ENCODE measurements around the gene MICAL3.

DNA sequence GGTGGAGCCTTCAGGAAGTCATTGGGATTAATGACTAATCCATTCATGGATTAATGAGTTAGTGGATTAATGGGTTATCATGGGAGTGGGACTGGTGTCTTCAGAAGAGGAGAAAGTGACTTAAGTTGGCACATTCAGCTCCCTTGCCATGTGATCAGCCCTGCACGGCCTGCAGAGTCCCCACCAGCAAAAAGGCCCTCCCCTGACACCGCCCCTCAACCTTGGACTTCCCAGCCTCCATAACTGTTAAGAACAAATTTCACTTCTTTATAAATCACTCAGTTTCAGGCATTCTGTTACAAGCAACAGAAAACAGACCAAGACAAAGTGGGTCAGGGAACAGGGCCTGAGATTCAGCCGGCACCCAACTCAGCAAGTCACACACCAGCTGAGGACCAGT lies 85.3 kb downstream of the MICAL3 start:
- TF ChIP-seq, protein P1, sequence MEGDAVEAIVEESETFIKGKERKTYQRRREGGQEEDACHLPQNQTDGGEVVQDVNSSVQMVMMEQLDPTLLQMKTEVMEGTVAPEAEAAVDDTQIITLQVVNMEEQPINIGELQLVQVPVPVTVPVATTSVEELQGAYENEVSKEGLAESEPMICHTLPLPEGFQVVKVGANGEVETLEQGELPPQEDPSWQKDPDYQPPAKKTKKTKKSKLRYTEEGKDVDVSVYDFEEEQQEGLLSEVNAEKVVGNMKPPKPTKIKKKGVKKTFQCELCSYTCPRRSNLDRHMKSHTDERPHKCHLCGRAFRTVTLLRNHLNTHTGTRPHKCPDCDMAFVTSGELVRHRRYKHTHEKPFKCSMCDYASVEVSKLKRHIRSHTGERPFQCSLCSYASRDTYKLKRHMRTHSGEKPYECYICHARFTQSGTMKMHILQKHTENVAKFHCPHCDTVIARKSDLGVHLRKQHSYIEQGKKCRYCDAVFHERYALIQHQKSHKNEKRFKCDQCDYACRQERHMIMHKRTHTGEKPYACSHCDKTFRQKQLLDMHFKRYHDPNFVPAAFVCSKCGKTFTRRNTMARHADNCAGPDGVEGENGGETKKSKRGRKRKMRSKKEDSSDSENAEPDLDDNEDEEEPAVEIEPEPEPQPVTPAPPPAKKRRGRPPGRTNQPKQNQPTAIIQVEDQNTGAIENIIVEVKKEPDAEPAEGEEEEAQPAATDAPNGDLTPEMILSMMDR (IDR thresholded peaks at IDR 0.05; ENCODE audit: poor library complexity, severe bottlenecking): no peak
- TF ChIP-seq, protein P2, sequence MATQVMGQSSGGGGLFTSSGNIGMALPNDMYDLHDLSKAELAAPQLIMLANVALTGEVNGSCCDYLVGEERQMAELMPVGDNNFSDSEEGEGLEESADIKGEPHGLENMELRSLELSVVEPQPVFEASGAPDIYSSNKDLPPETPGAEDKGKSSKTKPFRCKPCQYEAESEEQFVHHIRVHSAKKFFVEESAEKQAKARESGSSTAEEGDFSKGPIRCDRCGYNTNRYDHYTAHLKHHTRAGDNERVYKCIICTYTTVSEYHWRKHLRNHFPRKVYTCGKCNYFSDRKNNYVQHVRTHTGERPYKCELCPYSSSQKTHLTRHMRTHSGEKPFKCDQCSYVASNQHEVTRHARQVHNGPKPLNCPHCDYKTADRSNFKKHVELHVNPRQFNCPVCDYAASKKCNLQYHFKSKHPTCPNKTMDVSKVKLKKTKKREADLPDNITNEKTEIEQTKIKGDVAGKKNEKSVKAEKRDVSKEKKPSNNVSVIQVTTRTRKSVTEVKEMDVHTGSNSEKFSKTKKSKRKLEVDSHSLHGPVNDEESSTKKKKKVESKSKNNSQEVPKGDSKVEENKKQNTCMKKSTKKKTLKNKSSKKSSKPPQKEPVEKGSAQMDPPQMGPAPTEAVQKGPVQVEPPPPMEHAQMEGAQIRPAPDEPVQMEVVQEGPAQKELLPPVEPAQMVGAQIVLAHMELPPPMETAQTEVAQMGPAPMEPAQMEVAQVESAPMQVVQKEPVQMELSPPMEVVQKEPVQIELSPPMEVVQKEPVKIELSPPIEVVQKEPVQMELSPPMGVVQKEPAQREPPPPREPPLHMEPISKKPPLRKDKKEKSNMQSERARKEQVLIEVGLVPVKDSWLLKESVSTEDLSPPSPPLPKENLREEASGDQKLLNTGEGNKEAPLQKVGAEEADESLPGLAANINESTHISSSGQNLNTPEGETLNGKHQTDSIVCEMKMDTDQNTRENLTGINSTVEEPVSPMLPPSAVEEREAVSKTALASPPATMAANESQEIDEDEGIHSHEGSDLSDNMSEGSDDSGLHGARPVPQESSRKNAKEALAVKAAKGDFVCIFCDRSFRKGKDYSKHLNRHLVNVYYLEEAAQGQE (IDR thresholded peaks at IDR 0.05; ENCODE audit: borderline replicate concordance): no peak
- TF ChIP-seq EZH2 (IDR thresholded peaks at IDR 0.05; ENCODE audit: borderline replicate concordance, insufficient read depth, low read length, poor library complexity, severe bottlenecking) (no peak), TAF1 (IDR thresholded peaks at IDR 0.05; ENCODE audit: low read depth) (no peak), MXI1 (conservative IDR thresholded peaks at IDR 0.05; ENCODE audit: poor library complexity, severe bottlenecking) (no peak), RAD21 (conservative IDR thresholded peaks at IDR 0.05) (no peak)

All from neural cell (in vitro differentiated cells).